H54 (cell line): Measurements from ENCODE around the gene RIPOR1.

ENCODE experiments used
- DNase-seq: peaks from one replicate; pipeline ENCODE4 v3.0.0; 2011; ENCODE audit warnings: low spot score, mixed read lengths; ENCODE audit not compliant: insufficient read length
- FAIRE-seq: peaks from 3 replicates; lab custom pipeline; 2011; peaks lifted over from hg19 to GRCh38; lab: Jason Lieb, UNC
- POLR2A ChIP-seq: IDR thresholded peaks from 2 replicates; pipeline ENCODE4 v1.6.1; 2011; ENCODE audit warnings: low read depth, mild to moderate bottlenecking, low read length

Gene RIPOR1

DNA sequence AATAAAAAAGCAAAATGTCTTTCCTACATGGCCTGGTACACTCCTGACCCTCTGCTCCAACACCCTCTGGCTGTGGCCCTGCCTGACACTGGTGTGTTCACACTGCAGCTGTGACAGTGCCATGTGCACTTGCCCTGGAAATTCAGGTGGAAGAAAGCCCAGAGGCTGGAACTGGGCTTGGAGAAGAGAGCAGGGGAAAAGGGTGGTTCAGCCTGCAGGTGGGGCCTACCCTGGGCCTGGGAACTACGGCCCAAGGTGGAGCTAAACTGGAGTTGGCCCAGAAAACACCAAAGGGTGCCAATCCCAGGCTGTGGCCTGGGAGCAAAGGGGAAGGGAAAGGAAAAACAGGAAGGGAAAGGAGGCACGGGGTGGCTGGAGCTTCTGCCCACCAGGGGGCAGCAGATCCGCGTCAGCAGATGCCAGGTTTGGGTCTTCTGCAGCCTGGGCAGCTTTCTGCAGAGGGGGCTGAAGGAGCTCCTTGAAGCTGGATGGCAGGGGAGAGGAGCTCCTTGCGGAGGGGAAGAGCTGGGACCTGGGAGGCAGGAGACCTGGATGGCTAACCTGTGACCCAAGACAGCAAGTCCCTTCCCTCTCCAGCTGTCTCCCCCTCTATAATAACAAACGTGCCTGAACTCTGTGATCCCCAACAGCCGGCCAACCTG, 18.3 kb downstream of the RIPOR1 start:
- no peak for TF ChIP-seq POLR2A
- no peak for DNase-seq
- peak; percentile 50 for FAIRE-seq

- no peak for TF ChIP-seq POLR2A
- no peak for FAIRE-seq
- DNase-seq = no peak
These were observed 19.0 kb downstream of the RIPOR1 start for GRCh38 chr16:67547423-67548264.

DNA sequence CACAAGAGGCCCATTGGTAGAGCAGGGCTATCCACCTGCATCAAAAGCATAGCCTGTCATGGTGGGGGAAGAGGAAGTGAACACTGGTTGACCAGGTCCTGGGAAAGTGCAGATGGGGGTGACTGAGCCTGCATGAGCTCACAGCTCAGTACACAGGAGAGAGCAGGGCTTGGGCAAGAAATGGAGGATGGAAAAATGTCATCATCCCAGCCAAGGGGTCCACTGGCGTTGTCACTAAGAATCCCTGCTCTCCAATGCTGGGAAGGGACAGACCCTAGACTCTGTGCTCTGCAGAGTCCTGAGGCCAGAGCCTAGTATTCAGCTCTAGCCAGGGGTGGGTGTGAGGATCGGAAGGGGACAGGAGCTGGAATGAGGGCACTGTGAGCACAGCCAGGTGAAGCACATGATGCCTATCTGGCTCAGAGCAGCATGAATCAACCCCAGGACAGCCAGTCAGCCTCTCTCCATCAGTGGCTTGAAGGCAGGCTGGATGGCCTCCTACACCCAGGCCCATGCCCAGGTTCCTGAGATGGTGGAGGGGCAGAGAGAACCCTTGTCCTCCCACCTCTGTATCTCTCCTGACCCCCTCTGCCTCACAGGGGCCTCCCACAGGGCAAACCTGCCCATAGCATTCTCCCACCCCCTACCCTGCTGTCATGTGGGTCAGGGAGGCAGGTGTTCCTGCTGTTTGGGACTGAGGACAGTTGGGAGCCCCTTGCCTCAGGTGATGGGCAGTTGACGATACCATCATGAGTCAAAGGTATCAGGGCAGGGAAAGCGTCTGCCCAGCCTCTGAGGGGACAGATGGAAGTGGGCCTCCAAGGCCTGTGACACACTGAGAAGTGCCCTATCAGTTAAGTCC, 19.9 kb downstream of the RIPOR1 start:
- TF ChIP-seq POLR2A = no peak
- no peak for DNase-seq
- FAIRE-seq = no peak

DNA sequence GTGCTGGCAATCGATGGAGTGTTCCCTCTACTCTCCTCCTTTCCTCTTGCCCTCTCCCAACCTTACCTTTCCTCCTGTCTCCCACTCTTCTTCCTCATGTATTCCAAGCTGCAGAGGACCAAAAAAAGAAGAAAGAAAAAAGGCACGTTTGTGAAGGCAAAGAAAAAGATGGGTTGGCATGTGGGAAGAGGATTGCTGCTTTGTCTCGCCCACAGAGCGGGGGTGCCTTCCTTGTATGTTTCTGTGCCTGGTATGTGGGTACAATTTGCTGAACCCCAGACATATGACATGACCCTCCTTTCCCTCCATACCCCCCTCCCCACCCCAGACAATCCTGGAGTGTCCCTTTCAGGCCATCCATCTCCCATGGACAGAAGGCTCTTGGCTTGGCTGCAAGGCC, 20.6 kb downstream of the RIPOR1 start:
- TF ChIP-seq POLR2A = no peak
- FAIRE-seq (no peak), DNase-seq (no peak)

- FAIRE-seq (no peak), DNase-seq (no peak)
- TF ChIP-seq POLR2A = no peak
These were observed 21.3 kb downstream of the RIPOR1 start for GRCh38 chr16:67549936-67550335.

DNA sequence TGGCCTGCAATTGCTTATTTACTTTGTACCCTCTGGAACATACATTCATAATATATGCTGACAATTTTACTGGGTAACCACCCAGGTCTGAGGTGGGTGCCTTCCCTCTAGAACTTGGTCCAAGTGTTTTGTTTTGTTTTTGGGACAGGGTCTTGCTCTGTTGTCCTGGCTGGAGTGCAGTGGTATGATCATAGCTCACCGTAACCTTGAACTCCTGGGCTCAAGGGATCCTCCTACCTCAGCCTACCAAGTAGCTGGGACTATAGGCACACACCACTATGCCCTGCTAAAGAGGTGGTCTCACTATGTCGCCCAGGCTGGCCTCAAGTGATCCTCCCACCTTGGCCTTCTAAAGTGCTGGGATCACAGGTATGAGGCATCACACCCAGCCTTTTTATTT, 22.5 kb downstream of the RIPOR1 start:
- FAIRE-seq (no peak), DNase-seq (no peak)
- TF ChIP-seq POLR2A = no peak

DNA sequence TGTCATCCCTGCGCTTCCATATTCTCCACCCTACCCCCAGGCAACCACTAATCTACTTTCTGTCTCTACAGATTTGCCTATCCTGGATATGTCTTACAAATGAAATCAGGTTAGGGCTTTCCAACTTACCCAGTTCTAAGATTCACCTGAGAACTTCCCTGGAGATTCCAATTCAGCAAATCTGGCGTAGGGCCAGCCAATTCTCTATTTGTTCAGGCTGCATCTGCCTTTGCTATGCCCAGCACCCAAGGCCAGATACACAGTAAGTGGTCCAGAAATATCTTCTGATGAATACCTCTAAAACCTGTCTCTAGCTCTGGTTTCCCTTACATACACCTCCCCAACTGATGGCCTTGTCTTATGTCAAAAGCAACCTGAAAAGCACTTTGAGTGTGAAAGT, 23.3 kb downstream of the RIPOR1 start:
- no peak for FAIRE-seq
- no peak for TF ChIP-seq POLR2A
- no peak for DNase-seq

GRCh38 chr16:67552476-67552875, 23.8 kb downstream of the RIPOR1 start:
- DNase-seq = no peak
- no peak for TF ChIP-seq POLR2A
- no peak for FAIRE-seq

- DNase-seq (no peak), FAIRE-seq (peak; percentile 36)
- TF ChIP-seq POLR2A = no peak
These were observed 27.2 kb downstream of the RIPOR1 start for GRCh38 chr16:67555795-67556212.

DNA sequence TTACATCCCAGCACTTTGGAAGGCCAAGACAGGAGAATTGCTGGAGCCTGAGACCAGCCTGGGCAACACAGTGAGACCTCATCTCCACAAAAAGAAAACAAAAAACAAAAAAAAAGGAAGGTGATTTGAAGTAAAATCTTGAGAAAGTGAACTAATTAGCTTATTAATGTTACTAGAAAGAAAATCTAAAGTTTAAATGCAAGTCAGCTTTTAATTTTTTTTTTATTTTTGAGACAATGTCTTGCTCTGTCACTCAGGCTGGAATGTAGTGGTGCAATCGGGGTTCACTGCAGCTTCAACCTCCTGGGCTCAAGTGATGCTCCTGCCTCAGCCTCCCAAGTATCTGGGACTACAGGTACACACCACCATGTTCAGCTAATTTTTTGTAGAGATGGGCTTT, 30.2 kb downstream of the RIPOR1 start:
- no peak for TF ChIP-seq POLR2A
- DNase-seq (no peak), FAIRE-seq (no peak)

GRCh38 chr16:67560827-67561342, 32.3 kb downstream of the RIPOR1 start:
- no peak for TF ChIP-seq POLR2A
- FAIRE-seq = no peak
- DNase-seq = no peak

DNA sequence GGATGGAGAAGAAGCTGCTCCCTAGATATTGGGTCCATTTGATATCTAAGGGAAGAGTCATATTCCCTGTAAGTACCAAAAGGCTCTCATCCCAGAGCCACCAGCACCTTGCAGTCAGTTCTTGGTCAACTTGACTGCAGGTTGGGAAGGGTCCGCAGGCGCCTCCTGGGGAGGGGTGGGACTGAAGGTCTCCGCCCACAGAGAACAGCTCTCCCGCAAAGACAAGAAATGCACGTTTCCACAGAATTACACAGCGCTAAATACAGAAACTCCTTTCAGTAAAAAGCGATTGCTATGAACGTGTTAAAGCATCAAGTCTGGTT, 32.8 kb downstream of the RIPOR1 start:
- DNase-seq (no peak), FAIRE-seq (no peak)
- TF ChIP-seq POLR2A = no peak

DNA sequence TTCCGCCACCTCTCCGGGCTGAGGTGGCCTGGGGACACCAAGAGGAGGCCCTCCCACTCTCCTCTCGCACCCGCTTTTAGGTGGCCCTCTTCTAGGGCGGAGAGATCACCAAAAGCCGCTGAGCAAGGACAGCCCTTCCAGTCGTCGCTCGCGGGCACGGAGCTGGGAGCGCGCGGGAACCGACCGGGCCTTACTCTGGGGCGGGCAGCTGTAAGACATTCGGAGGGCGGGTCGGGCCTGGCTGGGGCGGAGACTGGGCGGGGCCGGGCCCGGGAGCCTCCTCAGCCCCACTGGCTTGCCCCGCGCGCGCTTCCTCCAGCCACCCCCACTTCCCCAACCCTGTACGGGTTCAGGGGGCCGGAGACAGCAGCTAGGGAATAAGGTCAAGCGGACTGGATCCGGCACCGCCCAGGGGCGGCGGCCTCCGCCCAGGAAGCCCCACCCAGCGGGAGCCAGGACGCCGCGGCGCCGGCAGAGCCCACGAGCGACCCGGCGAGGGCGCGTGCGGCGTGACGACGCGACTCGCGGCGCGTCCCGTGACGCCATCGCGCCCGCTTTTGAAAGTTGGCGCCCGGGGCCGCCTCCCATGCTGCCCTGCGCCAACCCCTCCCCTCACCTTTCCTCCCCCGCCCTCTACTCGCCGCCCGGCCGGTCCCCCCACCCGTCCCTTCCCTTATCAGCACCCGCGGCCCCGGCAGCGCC, 33.3 kb downstream of the RIPOR1 start:
- peak; percentile 71 for TF ChIP-seq POLR2A
- peak; percentile 77 for FAIRE-seq
- DNase-seq = peak; percentile 81
